Measurements from ENCODE around the gene ZIC1.

The ZIC1 gene

GRCh38 chr3:147412261-147412916 is 3.2 kb downstream of the ZIC1 start:
- H3K4me3 ChIP-seq (ENCODE audit: low read depth, low read length), result no peak overlapping the region
- POLR2A ChIA-PET, result no interaction called here

GRCh38 chr3:147412917-147413685 is 3.9 kb downstream of the ZIC1 start:
- CTCF ChIA-PET, result no interaction called here
- H3K4me3 ChIP-seq (ENCODE audit: low read depth, low read length), result no peak overlapping the region
- H3K27ac ChIP-seq (ENCODE audit: extremely low read depth, low read depth, low read length), result no peak overlapping the region
- no peak for TF ChIP-seq GLIS1 (tag by site-specific recombination; IDR thresholded peaks at IDR 0.05)
- no peak for TF ChIP-seq BCL6B (tag by site-specific recombination; IDR thresholded peaks at IDR 0.05)
- TF ChIP-seq ZBTB10 (tag by site-specific recombination; IDR thresholded peaks at IDR 0.05), result no peak
- TF ChIP-seq ZEB2 (tag by site-specific recombination; IDR thresholded peaks at IDR 0.05), result no peak
- TF ChIP-seq SALL2 (tag by site-specific recombination; IDR thresholded peaks at IDR 0.05; ENCODE audit: borderline replicate concordance), result no peak
- TF ChIP-seq WT1 (tag by site-specific recombination; IDR thresholded peaks at IDR 0.05), result no peak
- no peak for TF ChIP-seq ZNF175 (tag by site-specific recombination; IDR thresholded peaks at IDR 0.05)
- TF ChIP-seq ZFHX2 (tag by site-specific recombination; conservative IDR thresholded peaks at IDR 0.05), result no peak
- TF ChIP-seq BCL11A (tag by site-specific recombination; IDR thresholded peaks at IDR 0.05; ENCODE audit: low read depth), result no peak
- TF ChIP-seq HIC1 (tag by site-specific recombination; IDR thresholded peaks at IDR 0.05), result no peak
- TF ChIP-seq ZNF518A (tag by site-specific recombination; conservative IDR thresholded peaks at IDR 0.05; ENCODE audit: low read depth), result no peak
- TF ChIP-seq ZBTB20 (tag by site-specific recombination; IDR thresholded peaks at IDR 0.05), result no peak
- TF ChIP-seq ZNF24 (tag by site-specific recombination; IDR thresholded peaks at IDR 0.05), result no peak
- no peak for TF ChIP-seq ZNF266 (tag by site-specific recombination; IDR thresholded peaks at IDR 0.05; ENCODE audit: low read depth)
- no peak for TF ChIP-seq ZNF140 (tag by site-specific recombination; IDR thresholded peaks at IDR 0.05)

More at GRCh38 chr3:147412261-147412916, 3.2 kb downstream of the ZIC1 start:
- Histone ChIP-seq H3K9me3 (ENCODE audit: control insufficient read depth, insufficient read depth, low read depth, low read length) (no peaks in the 10 kb centered on the region), H3K4me1 (ENCODE audit: control insufficient read depth, insufficient read depth, low read length) (no peaks in the 10 kb centered on the region), H3K36me3 (ENCODE audit: control insufficient read depth in 2 of 2, insufficient read depth in 1 of 2, low read length in 2 of 2) (no peaks in the 10 kb centered on the region), H3K27ac (ENCODE audit: extremely low read depth, low read depth, low read length) (no peak overlapping the region)
- TF ChIP-seq ZNF571 (tag by site-specific recombination; IDR thresholded peaks at IDR 0.05) (no peak), HOXA7 (CRISPR knock-in tag; IDR thresholded peaks at IDR 0.05; ENCODE audit: borderline replicate concordance) (no peak), IKZF3 (tag by site-specific recombination; IDR thresholded peaks at IDR 0.05) (no peak), ZFP37 (tag by site-specific recombination; IDR thresholded peaks at IDR 0.05) (no peak), EGR2 (tag by site-specific recombination; IDR thresholded peaks at IDR 0.05; ENCODE audit: low read depth) (no peak), ZNF521 (tag by site-specific recombination; IDR thresholded peaks at IDR 0.05) (no peak), ZFP3 (tag by site-specific recombination; IDR thresholded peaks at IDR 0.05; ENCODE audit: low read depth) (no peak)
- TF ChIP-seq, protein P1, sequence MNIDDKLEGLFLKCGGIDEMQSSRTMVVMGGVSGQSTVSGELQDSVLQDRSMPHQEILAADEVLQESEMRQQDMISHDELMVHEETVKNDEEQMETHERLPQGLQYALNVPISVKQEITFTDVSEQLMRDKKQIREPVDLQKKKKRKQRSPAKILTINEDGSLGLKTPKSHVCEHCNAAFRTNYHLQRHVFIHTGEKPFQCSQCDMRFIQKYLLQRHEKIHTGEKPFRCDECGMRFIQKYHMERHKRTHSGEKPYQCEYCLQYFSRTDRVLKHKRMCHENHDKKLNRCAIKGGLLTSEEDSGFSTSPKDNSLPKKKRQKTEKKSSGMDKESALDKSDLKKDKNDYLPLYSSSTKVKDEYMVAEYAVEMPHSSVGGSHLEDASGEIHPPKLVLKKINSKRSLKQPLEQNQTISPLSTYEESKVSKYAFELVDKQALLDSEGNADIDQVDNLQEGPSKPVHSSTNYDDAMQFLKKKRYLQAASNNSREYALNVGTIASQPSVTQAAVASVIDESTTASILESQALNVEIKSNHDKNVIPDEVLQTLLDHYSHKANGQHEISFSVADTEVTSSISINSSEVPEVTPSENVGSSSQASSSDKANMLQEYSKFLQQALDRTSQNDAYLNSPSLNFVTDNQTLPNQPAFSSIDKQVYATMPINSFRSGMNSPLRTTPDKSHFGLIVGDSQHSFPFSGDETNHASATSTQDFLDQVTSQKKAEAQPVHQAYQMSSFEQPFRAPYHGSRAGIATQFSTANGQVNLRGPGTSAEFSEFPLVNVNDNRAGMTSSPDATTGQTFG (tag by site-specific recombination; IDR thresholded peaks at IDR 0.05; ENCODE audit: borderline replicate concordance), result no peak
- CTCF ChIA-PET, result no interaction called here

More at GRCh38 chr3:147412917-147413685, 3.9 kb downstream of the ZIC1 start:
- Histone ChIP-seq H3K4me1 (ENCODE audit: control insufficient read depth, insufficient read depth, low read length) (no peaks in the 10 kb centered on the region), H3K36me3 (ENCODE audit: control insufficient read depth in 2 of 2, insufficient read depth in 1 of 2, low read length in 2 of 2) (no peaks in the 10 kb centered on the region), H3K9me3 (ENCODE audit: control insufficient read depth, insufficient read depth, low read depth, low read length) (no peaks in the 10 kb centered on the region)
- POLR2A ChIA-PET, result no interaction called here

All from HEK293 (cell line).